Lower leg skin (tissue), 4 donors: ENCODE results near the gene TRIM7. TPM values are rescaled to one million over a fixed set of nuclear protein-coding genes. Genes with fewer than 3 reads are reported as not detected.

Experiments used
- DNase-seq, 2 donors: peaks; one replicate each; pipeline ENCODE4 v3.0.0-alpha.2; 2019; ENCODE audit warnings: low spot score in 2 of 2
- H3K4me3 ChIP-seq: fragments of 200-600 bp; sonication (generic); 2 replicates; pipeline ENCODE4 v1.5.1; 2017; ENCODE audit warnings: mild to moderate bottlenecking, low read depth; ENCODE audit not compliant: poor library complexity, severe bottlenecking
- CTCF ChIP-seq, 3 donors: fragments of 450-650 bp; IDR thresholded peaks; one replicate each; pipeline ENCODE4 v1.5.1; 2016; ENCODE audit warnings: antibody characterized with exemption in 3 of 3, mild to moderate bottlenecking in 3 of 3, moderate library complexity in 2 of 3
- POLR2A ChIP-seq, 2 donors: fragments of 450-650 bp; IDR thresholded peaks; one replicate each; pipeline ENCODE4 v1.6.1; 2016 to 2017; ENCODE audit warnings: antibody characterized with exemption in 2 of 2, mild to moderate bottlenecking in 1 of 2, moderate library complexity in 1 of 2
- WGBS, 2 donors: methylation state at CpG; one replicate each; pipeline ENCODE4 v1.1.5; 2018; 5-methylcytosine and 5-hydroxymethylcytosine counted together
- intact Hi-C: fragments of 100-400 bp; cut with DNase I; formaldehyde crosslinking; loops from one replicate; pipeline ENCODE4 v1.15.0; 2023; ENCODE audit warnings: low total_unique reads
- total RNA-seq, 4 donors: library from RNA; depleted of rRNA; stranded (reverse); fragments of >200 nt; gene quantifications; one replicate each; pipeline ENCODE4 v1.1.0, GENCODE V29; 2016

The TRIM7 gene
- total RNA-seq, 4 donors from 2014 or later = 77.2 to 144 (median 89.8) TPM

GRCh38 chr5:181193656-181194055, 11.3 kb downstream of the TRIM7 start:
- intact Hi-C loops = no loop called here
- no peak overlapping the region for H3K4me3 ChIP-seq
- DNase-seq = no peak
- TF ChIP-seq POLR2A (IDR thresholded peaks at IDR 0.05) = no peak
- no peak for TF ChIP-seq CTCF (IDR thresholded peaks at IDR 0.05)
- WGBS, 2 donors = 54 to 72% methylated on average over 2 of the region's 2 CpGs

- intact Hi-C loops = no loop called here
- no peak for TF ChIP-seq CTCF (IDR thresholded peaks at IDR 0.05)
- no peak for TF ChIP-seq POLR2A (IDR thresholded peaks at IDR 0.05)
- DNase-seq = no peak
- WGBS, 2 donors = 48 to 52% methylated on average over 12 of the region's 12 CpGs
- H3K4me3 ChIP-seq = peak overlapping the region; percentile 60
These were observed 12.5 kb downstream of the TRIM7 start for GRCh38 chr5:181192337-181193046.

GRCh38 chr5:181191526-181192336, 13.3 kb downstream of the TRIM7 start:
- intact Hi-C loops = no loop called here
- DNase-seq = peak; percentile 95 to 100
- TF ChIP-seq CTCF (IDR thresholded peaks at IDR 0.05) = no peak
- no peak for TF ChIP-seq POLR2A (IDR thresholded peaks at IDR 0.05)
- H3K4me3 ChIP-seq = peak overlapping the region; percentile 91
- 0 to 1% methylated on average over 46 to 48 of the region's 64 CpGs for WGBS, 2 donors

GRCh38 chr5:181190711-181191525, 14.1 kb downstream of the TRIM7 start:
- intact Hi-C loops = no loop called here
- DNase-seq = peak in 1 of 2 donors; percentile 91
- 0% methylated on average over 52 to 57 of the region's 66 CpGs for WGBS, 2 donors
- no peak for TF ChIP-seq CTCF (IDR thresholded peaks at IDR 0.05)
- TF ChIP-seq POLR2A (IDR thresholded peaks at IDR 0.05) = no peak
- peak overlapping the region; percentile 91 for H3K4me3 ChIP-seq

- peak in 1 of 2 donors; percentile 91 for DNase-seq
- intact Hi-C loops = no loop called here
- WGBS, 2 donors = 0% methylated on average over 33 to 39 of the region's 52 CpGs
- no peak for TF ChIP-seq CTCF (IDR thresholded peaks at IDR 0.05)
- TF ChIP-seq POLR2A (IDR thresholded peaks at IDR 0.05) = no peak
- peak overlapping the region; percentile 91 for H3K4me3 ChIP-seq
These were observed 14.9 kb downstream of the TRIM7 start for GRCh38 chr5:181189962-181190710.
